H1 (cell line): Measurements from ENCODE around the gene RAB43.

Experiments used
- CTCF ChIP-seq, 3 experiments: IDR thresholded peaks; 1 replicate in 2 of 3; 2 replicates in 1 of 3; pipeline versions ENCODE4 v1.5.1 to v1.6.1; 2011; ENCODE audit warnings: low read length in 3 of 3, mild to moderate bottlenecking in 3 of 3, inconsistent platforms in 2 of 3, low read depth in 1 of 3, moderate library complexity in 1 of 3; ENCODE audit not compliant: insufficient read depth in 1 of 3; ENCODE audit errors: control extremely low read depth in 1 of 3
- GTF2F1 ChIP-seq: IDR thresholded peaks from 2 replicates; pipeline ENCODE4 v1.6.1; 2012; ENCODE audit warnings: low read depth, low read length, improper control_type of control experiment, borderline replicate concordance
- POLR2A ChIP-seq, 2 experiments: IDR thresholded peaks; 1 replicate in 1 of 2; 2 replicates in 1 of 2; pipeline ENCODE4 v1.6.1; 2011; ENCODE audit warnings: low read depth in 2 of 2, low read length in 2 of 2, mild to moderate bottlenecking in 2 of 2; ENCODE audit errors: control extremely low read depth in 1 of 2

GRCh38 chr3:129054605-129055104 is 66.9 kb downstream of the RAB43 start:
- no peak for TF ChIP-seq GTF2F1
- TF ChIP-seq POLR2A (IDR thresholded peaks at IDR 0.05; ENCODE audit: control extremely low read depth in 1 of 2, low read depth in 2 of 2, low read length in 2 of 2), result no peak
- TF ChIP-seq CTCF (IDR thresholded peaks at IDR 0.05; ENCODE audit: control extremely low read depth in 1 of 3, insufficient read depth in 1 of 3, low read depth in 1 of 3, low read length in 3 of 3), result no peak
